Measurements from ENCODE around the gene ORC5.

DNA sequence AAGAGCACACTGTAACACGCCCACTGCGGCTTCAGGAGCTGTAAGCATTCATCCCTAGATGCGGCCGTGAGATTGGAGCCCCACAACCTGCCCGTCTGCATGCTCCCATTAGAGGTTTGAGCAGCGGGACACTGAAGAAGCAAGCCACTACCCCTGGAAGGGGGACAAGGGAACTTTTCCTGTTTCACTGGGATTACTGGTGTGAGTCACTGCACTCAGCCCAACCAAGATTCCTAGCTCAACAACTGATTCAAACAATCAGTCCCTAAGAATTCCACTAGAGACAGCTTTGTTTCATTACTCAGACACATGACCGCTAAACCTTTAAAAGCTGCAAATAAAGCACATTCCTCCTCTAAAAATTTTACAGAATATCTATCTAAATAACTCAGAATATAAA, 69.8 kb downstream of the ORC5 start:
- no peak for TF ChIP-seq POLR2A (IDR thresholded peaks at IDR 0.05)
- TF ChIP-seq, protein P1, sequence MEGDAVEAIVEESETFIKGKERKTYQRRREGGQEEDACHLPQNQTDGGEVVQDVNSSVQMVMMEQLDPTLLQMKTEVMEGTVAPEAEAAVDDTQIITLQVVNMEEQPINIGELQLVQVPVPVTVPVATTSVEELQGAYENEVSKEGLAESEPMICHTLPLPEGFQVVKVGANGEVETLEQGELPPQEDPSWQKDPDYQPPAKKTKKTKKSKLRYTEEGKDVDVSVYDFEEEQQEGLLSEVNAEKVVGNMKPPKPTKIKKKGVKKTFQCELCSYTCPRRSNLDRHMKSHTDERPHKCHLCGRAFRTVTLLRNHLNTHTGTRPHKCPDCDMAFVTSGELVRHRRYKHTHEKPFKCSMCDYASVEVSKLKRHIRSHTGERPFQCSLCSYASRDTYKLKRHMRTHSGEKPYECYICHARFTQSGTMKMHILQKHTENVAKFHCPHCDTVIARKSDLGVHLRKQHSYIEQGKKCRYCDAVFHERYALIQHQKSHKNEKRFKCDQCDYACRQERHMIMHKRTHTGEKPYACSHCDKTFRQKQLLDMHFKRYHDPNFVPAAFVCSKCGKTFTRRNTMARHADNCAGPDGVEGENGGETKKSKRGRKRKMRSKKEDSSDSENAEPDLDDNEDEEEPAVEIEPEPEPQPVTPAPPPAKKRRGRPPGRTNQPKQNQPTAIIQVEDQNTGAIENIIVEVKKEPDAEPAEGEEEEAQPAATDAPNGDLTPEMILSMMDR (IDR thresholded peaks at IDR 0.05) = no peak

Measured in esophagus squamous epithelium (tissue), 4 donors.